Right lobe of liver (tissue), 6 donors: ENCODE measurements around the gene ABLIM3. TPM values are rescaled to one million over a fixed set of nuclear protein-coding genes. Genes with fewer than 3 reads are reported as not detected.

ENCODE experiments used
- ATAC-seq, 4 donors: fragments of 200-7000 bp; cut with Tn5 transposase; one replicate each; pipeline ENCODE4 v1.9.1; 2020; ENCODE audit warnings: mild to moderate bottlenecking in 4 of 4, moderate library complexity in 4 of 4
- DNase-seq, 3 donors: peaks; one replicate each; pipeline ENCODE4 v3.0.0-alpha.2; 2020
- H3K27ac ChIP-seq, 3 donors: fragments of 200-600 bp; one replicate each; pipeline ENCODE4 v1.8.0; 2022
- H3K27me3 ChIP-seq, 2 donors: fragments of 200-600 bp; one replicate each; pipeline ENCODE4 v1.8.0; 2022
- H3K36me3 ChIP-seq, 4 donors: fragments of 200-600 bp; sonication (generic) in 1 of 4; one replicate each; pipeline versions ENCODE4 v1.5.1 to v1.8.0; 2017 to 2022; ENCODE audit warnings: control low read depth in 1 of 4
- H3K4me1 ChIP-seq, 4 donors: fragments of 200-600 bp; sonication (generic) in 1 of 4; one replicate each; pipeline versions ENCODE4 v1.5.1 to v1.8.0; 2017 to 2022; ENCODE audit warnings: control low read depth in 1 of 4
- H3K4me3 ChIP-seq, 3 donors: fragments of 200-600 bp; one replicate each; pipeline ENCODE4 v1.8.0; 2022
- H3K9me3 ChIP-seq, 4 donors: fragments of 200-600 bp; sonication (generic) in 1 of 4; one replicate each; pipeline versions ENCODE4 v1.5.1 to v1.8.0; 2017 to 2022; ENCODE audit warnings: control low read depth in 1 of 4
- POLR2A ChIP-seq: fragments of 450-650 bp; IDR thresholded peaks from one replicate; pipeline ENCODE4 v1.6.1; 2017; ENCODE audit warnings: antibody characterized with exemption, mild to moderate bottlenecking
- WGBS: methylation state at CpG from one replicate; pipeline ENCODE4 v1.1.6; 2018; ENCODE audit warnings: low coverage, low lambda C conversion rate; ENCODE audit not compliant: insufficient coverage; ENCODE audit errors: missing lambda C conversion rate; 5-methylcytosine and 5-hydroxymethylcytosine counted together
- intact Hi-C, 2 donors: fragments of 100-400 bp; cut with DNase I; formaldehyde crosslinking; loops; one replicate each; pipeline versions ENCODE4 v1.11.2 to v1.14.1; 2022
- total RNA-seq, 6 experiments: library from RNA; depleted of rRNA in 2 of 6; stranded (reverse); fragments of >200 nt in 2 of 6; fragmentation: NEBNext Ultra II Directional in 3 of 6; extraction: Animal tissue kit (Norgen Biotek cat#: 25700) in 3 of 6; gene quantifications; one replicate each; pipeline versions ENCODE4 v1.1.0 to v1.2.4, GENCODE V29; 2016 to 2023
- TF ChIP-seq, protein P1 (sequence below), 4 donors: fragments of 200-600 bp in 3 of 4; fragments of 450-650 bp in 1 of 4; IDR thresholded peaks; one replicate each; pipeline versions ENCODE4 v1.5.1 to v1.8.0; 2016 to 2022; ENCODE audit warnings: antibody characterized with exemption in 4 of 4, mild to moderate bottlenecking in 2 of 4
- donor health status: DM: no; HTN: yes; CAD: no.
- donor health status: DM: no; HTN: no; CAD: no.
- donor health status: DM: no; HTN: no; CAD: no.
- donor health status: DM: no; HTN: yes; CAD: no.
- donor health status: DM: no; HTN: yes; CAD: no.

ABLIM3 gene
- total RNA-seq, 6 experiments from 2014 or later = 85.8 to 180 (median 125) TPM

DNA sequence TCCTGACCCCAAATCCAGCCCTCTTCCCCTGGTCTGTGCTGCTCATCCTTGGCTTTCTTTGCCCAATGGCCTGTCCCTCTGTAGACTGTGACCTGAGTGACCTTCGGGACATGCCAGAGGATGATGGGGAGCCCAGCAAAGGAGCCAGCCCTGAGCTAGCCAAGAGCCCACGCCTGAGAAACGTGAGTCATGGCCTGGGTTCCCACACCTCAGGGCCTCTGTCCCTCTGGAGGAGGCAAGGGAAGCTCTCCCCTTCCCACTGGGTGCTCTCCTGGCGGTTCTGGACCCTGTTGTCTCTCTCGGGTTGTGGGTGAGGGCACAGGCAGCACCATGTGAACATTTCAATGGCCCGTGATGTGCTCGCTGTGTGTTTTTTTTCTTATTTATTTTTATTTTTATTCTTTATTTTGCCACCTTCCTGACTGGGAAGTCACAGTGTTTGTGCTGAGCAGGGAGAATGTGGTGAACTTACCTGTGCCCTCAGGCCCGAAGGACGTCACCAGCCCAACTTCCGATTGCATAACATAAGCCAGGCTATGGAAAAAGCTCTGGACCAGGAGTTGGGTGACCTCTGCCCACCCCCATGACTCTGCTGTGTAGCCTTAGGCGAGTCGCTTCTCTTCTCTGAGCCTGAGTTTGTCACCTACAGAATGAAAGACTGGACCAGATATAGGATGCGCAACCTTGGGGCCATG, 159.9 kb downstream of the ABLIM3 start:
- H3K36me3 ChIP-seq = no peaks in the 10 kb centered on the region
- no peak overlapping the region for H3K27ac ChIP-seq
- intact Hi-C loops = no loop called here
- ATAC-seq (peak in 1 of 4 donors; percentile 33), DNase-seq (no peak)
- TF ChIP-seq POLR2A = no peak
- TF ChIP-seq, protein P1, sequence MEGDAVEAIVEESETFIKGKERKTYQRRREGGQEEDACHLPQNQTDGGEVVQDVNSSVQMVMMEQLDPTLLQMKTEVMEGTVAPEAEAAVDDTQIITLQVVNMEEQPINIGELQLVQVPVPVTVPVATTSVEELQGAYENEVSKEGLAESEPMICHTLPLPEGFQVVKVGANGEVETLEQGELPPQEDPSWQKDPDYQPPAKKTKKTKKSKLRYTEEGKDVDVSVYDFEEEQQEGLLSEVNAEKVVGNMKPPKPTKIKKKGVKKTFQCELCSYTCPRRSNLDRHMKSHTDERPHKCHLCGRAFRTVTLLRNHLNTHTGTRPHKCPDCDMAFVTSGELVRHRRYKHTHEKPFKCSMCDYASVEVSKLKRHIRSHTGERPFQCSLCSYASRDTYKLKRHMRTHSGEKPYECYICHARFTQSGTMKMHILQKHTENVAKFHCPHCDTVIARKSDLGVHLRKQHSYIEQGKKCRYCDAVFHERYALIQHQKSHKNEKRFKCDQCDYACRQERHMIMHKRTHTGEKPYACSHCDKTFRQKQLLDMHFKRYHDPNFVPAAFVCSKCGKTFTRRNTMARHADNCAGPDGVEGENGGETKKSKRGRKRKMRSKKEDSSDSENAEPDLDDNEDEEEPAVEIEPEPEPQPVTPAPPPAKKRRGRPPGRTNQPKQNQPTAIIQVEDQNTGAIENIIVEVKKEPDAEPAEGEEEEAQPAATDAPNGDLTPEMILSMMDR (IDR thresholded peaks at IDR 0.05) = no peak
- WGBS = 70% methylated on average over 9 of the region's 13 CpGs
- no peaks in the 10 kb centered on the region for H3K4me1 ChIP-seq
- H3K27me3 ChIP-seq = no peaks in the 10 kb centered on the region
- H3K9me3 ChIP-seq = no peaks in the 10 kb centered on the region
- no peak overlapping the region for H3K4me3 ChIP-seq

DNA sequence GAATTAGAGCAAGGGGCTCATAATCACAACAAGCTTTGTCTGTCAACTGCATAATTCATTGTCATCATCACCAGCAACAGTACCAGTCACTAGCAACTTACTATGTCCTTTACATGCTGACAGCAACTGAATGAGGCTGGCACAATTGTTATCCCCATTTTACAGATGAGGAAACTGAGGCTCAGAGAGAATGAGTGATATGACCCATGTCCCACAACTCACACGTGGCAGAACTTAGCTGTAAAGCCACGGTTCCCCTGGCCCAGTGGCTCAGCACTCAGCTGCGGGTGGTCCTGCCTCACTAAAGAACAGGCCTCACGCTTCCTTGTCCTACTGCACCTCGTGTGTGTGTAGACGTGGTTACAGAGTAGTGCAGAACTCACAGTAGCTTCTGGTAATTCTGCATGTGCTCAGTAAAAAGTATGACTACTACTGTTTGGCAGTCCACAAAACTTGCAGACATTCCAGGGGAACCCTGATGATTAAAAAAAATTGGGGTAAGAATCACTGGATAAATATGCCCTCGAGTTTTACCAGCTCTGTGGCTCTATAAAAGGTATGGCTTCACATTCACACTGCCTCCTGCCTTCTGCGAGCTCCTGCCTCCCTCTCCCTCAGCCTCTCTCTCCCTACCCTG, 160.6 kb downstream of the ABLIM3 start:
- intact Hi-C loops = no loop called here

DNA sequence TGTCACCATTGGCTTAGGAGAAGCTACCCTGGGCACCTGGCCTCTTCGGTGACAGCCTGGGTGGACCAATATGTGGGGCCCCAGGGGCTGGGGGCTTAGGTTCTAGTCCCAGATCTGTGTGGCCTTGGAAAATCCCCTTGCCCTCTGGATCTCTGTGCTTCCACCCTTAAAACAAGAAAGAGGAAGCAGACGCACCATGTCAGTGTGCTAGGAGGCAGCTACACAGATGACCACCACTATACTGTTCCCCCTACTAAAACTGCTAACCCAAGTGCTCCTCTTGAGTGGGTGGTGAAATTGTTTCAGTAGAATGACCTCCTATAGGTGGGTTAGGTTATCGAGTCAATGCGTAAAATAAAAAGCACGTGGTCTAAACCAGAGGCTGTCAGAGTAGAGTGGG, 161.3 kb downstream of the ABLIM3 start:
- no peak for TF ChIP-seq POLR2A
- TF ChIP-seq, protein P1 (IDR thresholded peaks at IDR 0.05) = no peak
- Histone ChIP-seq H3K9me3 (no peaks in the 10 kb centered on the region), H3K4me1 (no peaks in the 10 kb centered on the region), H3K4me3 (no peak overlapping the region), H3K27me3 (no peaks in the 10 kb centered on the region), H3K36me3 (no peaks in the 10 kb centered on the region), H3K27ac (no peak overlapping the region)
- 87% methylated on average over 3 of the region's 5 CpGs for WGBS
- DNase-seq (no peak), ATAC-seq (peak in 1 of 4 donors; percentile 16)
- intact Hi-C loops = no loop called here

More for the DNA sequence above, 160.6 kb downstream of the ABLIM3 start:
- DNase-seq (no peak), ATAC-seq (no peak)
- no peak overlapping the region for H3K4me3 ChIP-seq
- TF ChIP-seq POLR2A = no peak
- TF ChIP-seq, protein P1 (IDR thresholded peaks at IDR 0.05) = no peak
- WGBS = 65% methylated on average over 4 of the region's 8 CpGs
- H3K36me3 ChIP-seq = no peaks in the 10 kb centered on the region
- no peaks in the 10 kb centered on the region for H3K4me1 ChIP-seq
- no peaks in the 10 kb centered on the region for H3K9me3 ChIP-seq
- H3K27me3 ChIP-seq = no peaks in the 10 kb centered on the region
- no peak overlapping the region for H3K27ac ChIP-seq

DNA sequence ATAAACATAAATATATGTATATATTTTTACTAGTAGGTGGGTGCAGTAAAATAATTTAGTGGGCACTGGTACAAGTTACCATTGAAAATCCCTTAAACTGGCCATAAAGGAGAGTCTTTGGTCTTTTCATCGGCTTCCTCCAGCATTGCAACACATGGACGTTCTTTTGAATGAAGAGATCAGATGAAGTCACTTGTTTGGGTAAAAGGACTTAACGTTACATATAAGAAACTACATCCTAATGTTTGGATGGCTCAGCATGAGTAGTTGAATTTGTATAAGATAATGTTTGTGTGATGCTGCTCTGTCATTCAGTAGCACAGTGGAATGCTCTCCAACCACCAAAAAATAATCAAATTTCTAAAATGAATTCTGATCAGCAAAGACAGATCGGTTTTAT, 161.9 kb downstream of the ABLIM3 start:
- no peaks in the 10 kb centered on the region for H3K9me3 ChIP-seq
- intact Hi-C loops = no loop called here
- TF ChIP-seq, protein P1 (IDR thresholded peaks at IDR 0.05) = no peak
- TF ChIP-seq POLR2A = no peak
- 63% methylated on average over 4 of the region's 4 CpGs for WGBS
- no peaks in the 10 kb centered on the region for H3K27me3 ChIP-seq
- no peaks in the 10 kb centered on the region for H3K36me3 ChIP-seq
- no peaks in the 10 kb centered on the region for H3K4me1 ChIP-seq
- H3K27ac ChIP-seq = no peak overlapping the region
- H3K4me3 ChIP-seq = no peak overlapping the region
- DNase-seq = no peak
- no peak for ATAC-seq
